ENCODE results near the gene SASH1.

DNA sequence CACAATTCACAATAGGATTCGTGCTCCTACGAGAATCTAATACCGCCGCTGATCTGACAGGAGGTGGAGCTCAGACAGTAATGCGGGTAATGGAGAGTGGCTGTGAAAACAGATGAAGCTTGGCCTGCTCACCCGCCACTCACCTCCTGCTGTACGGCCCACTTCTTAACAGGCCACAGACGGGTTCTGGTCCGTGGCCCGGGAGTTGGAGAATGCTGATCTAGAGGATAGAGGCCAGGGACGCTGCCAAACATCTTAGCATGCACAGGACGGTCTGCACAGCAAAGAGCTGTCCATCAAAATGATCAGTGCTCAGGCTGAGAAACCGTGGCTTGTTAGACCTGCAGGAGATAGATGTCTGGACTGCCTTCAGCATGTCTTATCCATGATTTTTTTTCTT lies 186.4 kb downstream of the SASH1 start:
- no peak for TF ChIP-seq ZNF274 (IDR thresholded peaks at IDR 0.05; ENCODE audit: low read depth, low read length)
- no peak for TF ChIP-seq SUZ12 (IDR thresholded peaks at IDR 0.05; ENCODE audit: extremely low read depth, insufficient read depth, insufficient read length)
- TF ChIP-seq YY1 (IDR thresholded peaks at IDR 0.05; ENCODE audit: insufficient read depth, insufficient read length), result no peak
